Activated naive CD8-positive, alpha-beta T cell (primary cell): Measurements from ENCODE around the gene DUSP16.
"Not testable (repeated sequence)": the region's sequence is repeated elsewhere in the genome, so short reads cannot be mapped to it uniquely, and the experiment has no call there.

Experiments used
- H3K27ac Mint-ChIP-seq: one replicate; pipeline ENCODE4 v1.8.0; 2021; ENCODE audit warnings: mixed read lengths
- H3K27me3 Mint-ChIP-seq: one replicate; pipeline ENCODE4 v1.8.0; 2021; ENCODE audit warnings: mixed read lengths
- H3K36me3 Mint-ChIP-seq: one replicate; pipeline ENCODE4 v1.8.0; 2021; ENCODE audit warnings: mixed read lengths
- H3K4me1 Mint-ChIP-seq: one replicate; pipeline ENCODE4 v1.8.0; 2021; ENCODE audit warnings: low read depth, mixed read lengths
- H3K4me3 Mint-ChIP-seq: one replicate; pipeline ENCODE4 v1.8.0; 2021; ENCODE audit warnings: mild to moderate bottlenecking, mixed read lengths
- H3K9me3 Mint-ChIP-seq: one replicate; pipeline ENCODE4 v1.8.0; 2021; ENCODE audit warnings: low read depth, mixed read lengths

DUSP16 gene

GRCh38 chr12:12592930-12593329, 30.3 kb upstream of the DUSP16 start:
- Mint-ChIP-seq H3K27me3 (no peaks in the 10 kb centered on the region), H3K36me3 (peaks cover 2% of the 10 kb centered on the region), H3K9me3 (no peaks in the 10 kb centered on the region), H3K4me3 (no peak overlapping the region), H3K27ac (no peak overlapping the region), H3K4me1 (peaks cover 4% of the 10 kb centered on the region)

GRCh38 chr12:12590961-12591360, 28.3 kb upstream of the DUSP16 start:
- Mint-ChIP-seq H3K9me3 (no peaks in the 10 kb centered on the region), H3K27ac (no peak overlapping the region), H3K36me3 (peaks cover 2% of the 10 kb centered on the region), H3K4me1 (peaks cover 4% of the 10 kb centered on the region), H3K4me3 (no peak overlapping the region), H3K27me3 (no peaks in the 10 kb centered on the region)

- H3K4me1 Mint-ChIP-seq, H3K36me3 Mint-ChIP-seq, H3K4me3 Mint-ChIP-seq, H3K27ac Mint-ChIP-seq, H3K27me3 Mint-ChIP-seq, H3K9me3 Mint-ChIP-seq: not testable (repeated sequence)
These were observed 25.8 kb upstream of the DUSP16 start for GRCh38 chr12:12588436-12588835.

GRCh38 chr12:12587878-12588277, 25.2 kb upstream of the DUSP16 start:
- Mint-ChIP-seq H3K36me3 (peaks cover 1% of the 10 kb centered on the region), H3K27me3 (no peaks in the 10 kb centered on the region), H3K9me3 (no peaks in the 10 kb centered on the region), H3K4me3 (no peak overlapping the region), H3K27ac (no peak overlapping the region), H3K4me1 (peaks cover 5% of the 10 kb centered on the region)

- Mint-ChIP-seq H3K27me3 (no peaks in the 10 kb centered on the region), H3K4me1 (peaks cover 10% of the 10 kb centered on the region), H3K27ac (no peak overlapping the region), H3K36me3 (no peaks in the 10 kb centered on the region), H3K9me3 (no peaks in the 10 kb centered on the region), H3K4me3 (no peak overlapping the region)
These were observed 24.4 kb upstream of the DUSP16 start for GRCh38 chr12:12586879-12587675.

GRCh38 chr12:12585115-12585863, 22.6 kb upstream of the DUSP16 start:
- no peaks in the 10 kb centered on the region for H3K36me3 Mint-ChIP-seq
- no peaks in the 10 kb centered on the region for H3K9me3 Mint-ChIP-seq
- H3K4me3 Mint-ChIP-seq = no peak overlapping the region
- no peak overlapping the region for H3K27ac Mint-ChIP-seq
- H3K27me3 Mint-ChIP-seq = no peaks in the 10 kb centered on the region
- H3K4me1 Mint-ChIP-seq = peaks cover 10% of the 10 kb centered on the region

GRCh38 chr12:12583510-12584178, 21.0 kb upstream of the DUSP16 start:
- Mint-ChIP-seq H3K36me3 (no peaks in the 10 kb centered on the region), H3K27ac (no peak overlapping the region), H3K4me1 (peaks cover 6% of the 10 kb centered on the region), H3K4me3 (no peak overlapping the region), H3K27me3 (no peaks in the 10 kb centered on the region), H3K9me3 (no peaks in the 10 kb centered on the region)

GRCh38 chr12:12582895-12583303, 20.2 kb upstream of the DUSP16 start:
- H3K36me3 Mint-ChIP-seq = no peaks in the 10 kb centered on the region
- H3K9me3 Mint-ChIP-seq = no peaks in the 10 kb centered on the region
- H3K27me3 Mint-ChIP-seq = no peaks in the 10 kb centered on the region
- peaks cover 6% of the 10 kb centered on the region for H3K4me1 Mint-ChIP-seq
- no peak overlapping the region for H3K4me3 Mint-ChIP-seq
- no peak overlapping the region for H3K27ac Mint-ChIP-seq

- Mint-ChIP-seq H3K27ac (no peak overlapping the region), H3K4me1 (peaks cover 6% of the 10 kb centered on the region), H3K9me3 (no peaks in the 10 kb centered on the region), H3K27me3 (no peaks in the 10 kb centered on the region), H3K4me3 (no peak overlapping the region), H3K36me3 (no peaks in the 10 kb centered on the region)
These were observed 19.7 kb upstream of the DUSP16 start for GRCh38 chr12:12582193-12582881.

GRCh38 chr12:12580716-12581115, 18.1 kb upstream of the DUSP16 start:
- H3K27me3 Mint-ChIP-seq, H3K4me1 Mint-ChIP-seq, H3K27ac Mint-ChIP-seq, H3K4me3 Mint-ChIP-seq, H3K36me3 Mint-ChIP-seq, H3K9me3 Mint-ChIP-seq: not testable (repeated sequence)

GRCh38 chr12:12577786-12578185, 15.1 kb upstream of the DUSP16 start:
- no peak overlapping the region for H3K27ac Mint-ChIP-seq
- no peaks in the 10 kb centered on the region for H3K27me3 Mint-ChIP-seq
- H3K36me3 Mint-ChIP-seq = no peaks in the 10 kb centered on the region
- H3K4me1 Mint-ChIP-seq = peaks cover 4% of the 10 kb centered on the region
- H3K9me3 Mint-ChIP-seq = no peaks in the 10 kb centered on the region
- no peak overlapping the region for H3K4me3 Mint-ChIP-seq

- H3K4me3 Mint-ChIP-seq = no peak overlapping the region
- H3K9me3 Mint-ChIP-seq = no peaks in the 10 kb centered on the region
- no peaks in the 10 kb centered on the region for H3K4me1 Mint-ChIP-seq
- no peaks in the 10 kb centered on the region for H3K27me3 Mint-ChIP-seq
- H3K27ac Mint-ChIP-seq = no peak overlapping the region
- no peaks in the 10 kb centered on the region for H3K36me3 Mint-ChIP-seq
These were observed 10.0 kb upstream of the DUSP16 start for GRCh38 chr12:12572659-12573058.

- H3K36me3 Mint-ChIP-seq, H3K27me3 Mint-ChIP-seq, H3K4me3 Mint-ChIP-seq, H3K27ac Mint-ChIP-seq, H3K9me3 Mint-ChIP-seq: not testable (repeated sequence)
- H3K4me1 Mint-ChIP-seq = peaks cover 13% of the 10 kb centered on the region
These were observed 3.3 kb upstream of the DUSP16 start for GRCh38 chr12:12565971-12566370.

GRCh38 chr12:12564911-12565310, 2.2 kb upstream of the DUSP16 start:
- H3K27me3 Mint-ChIP-seq = no peaks in the 10 kb centered on the region
- peaks cover 21% of the 10 kb centered on the region for H3K4me1 Mint-ChIP-seq
- no peak overlapping the region for H3K4me3 Mint-ChIP-seq

More at GRCh38 chr12:12564911-12565310, 2.2 kb upstream of the DUSP16 start:
- no peaks in the 10 kb centered on the region for H3K9me3 Mint-ChIP-seq
- H3K36me3 Mint-ChIP-seq = no peaks in the 10 kb centered on the region
- H3K27ac Mint-ChIP-seq = no peak overlapping the region
